Measurements from ENCODE around the gene HPCAL1. TPM values are rescaled to one million over a fixed set of nuclear protein-coding genes. Genes with fewer than 3 reads are reported as not detected.

HPCAL1 gene
- total RNA-seq, 1 donor from 2014 or later = 3.7 TPM

DNA sequence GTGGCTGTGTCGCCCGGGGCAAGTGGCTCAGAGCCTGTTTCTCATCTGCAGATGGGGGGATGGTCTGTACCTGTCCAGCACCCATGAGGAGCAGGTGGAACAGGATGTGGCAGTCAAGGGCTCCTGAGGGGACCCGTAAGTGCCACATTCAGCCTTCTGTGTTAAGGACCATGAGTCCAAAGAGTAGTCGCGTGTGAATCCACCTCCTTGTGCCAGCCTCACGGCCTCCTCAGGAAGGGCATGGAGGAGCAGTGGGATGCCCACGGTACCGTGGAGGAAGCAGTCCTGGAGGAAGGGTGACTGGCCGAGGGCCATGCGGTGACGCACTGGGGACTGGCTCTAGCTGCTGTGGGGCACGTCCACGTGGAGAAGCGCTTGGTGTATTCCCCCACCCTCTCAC, 84.3 kb downstream of the HPCAL1 start:
- no peak for DNase-seq (ENCODE audit: low spot score)
- no peak overlapping the region for H3K27ac ChIP-seq
- H3K9ac ChIP-seq = no peak overlapping the region
- no peaks in the 10 kb centered on the region for H3K9me3 ChIP-seq (ENCODE audit: low read depth)
- no peaks in the 10 kb centered on the region for H4K20me1 ChIP-seq (ENCODE audit: low read depth)
- Mint-ChIP-seq H3K4me1 (peaks cover 37% of the 10 kb centered on the region), H3K4me3 (no peak overlapping the region), H3K36me3 (no peaks in the 10 kb centered on the region), H3K9me3 (no peaks in the 10 kb centered on the region), H3K27ac (no peak overlapping the region), H3K27me3 (ENCODE audit: insufficient read depth, low read depth) (peaks cover 5% of the 10 kb centered on the region)
- no peaks in the 10 kb centered on the region for H3K79me2 ChIP-seq (ENCODE audit: low read depth)
- no peaks in the 10 kb centered on the region for H3F3A ChIP-seq (ENCODE audit: low read depth)
- H3K4me1 ChIP-seq = peaks cover 12% of the 10 kb centered on the region
- H3K27me3 ChIP-seq = no peaks in the 10 kb centered on the region
- H3K4me3 ChIP-seq = no peak overlapping the region
- H3K36me3 ChIP-seq = no peaks in the 10 kb centered on the region
- H2AFZ ChIP-seq (replicated peaks) = no peak overlapping the region
- H3K4me2 ChIP-seq = no peak overlapping the region
- TF ChIP-seq EZH2 (IDR thresholded peaks at IDR 0.05) (no peak), EZH2phosphoT487 (IDR thresholded peaks at IDR 0.05) (no peak)
- TF ChIP-seq, protein P1, sequence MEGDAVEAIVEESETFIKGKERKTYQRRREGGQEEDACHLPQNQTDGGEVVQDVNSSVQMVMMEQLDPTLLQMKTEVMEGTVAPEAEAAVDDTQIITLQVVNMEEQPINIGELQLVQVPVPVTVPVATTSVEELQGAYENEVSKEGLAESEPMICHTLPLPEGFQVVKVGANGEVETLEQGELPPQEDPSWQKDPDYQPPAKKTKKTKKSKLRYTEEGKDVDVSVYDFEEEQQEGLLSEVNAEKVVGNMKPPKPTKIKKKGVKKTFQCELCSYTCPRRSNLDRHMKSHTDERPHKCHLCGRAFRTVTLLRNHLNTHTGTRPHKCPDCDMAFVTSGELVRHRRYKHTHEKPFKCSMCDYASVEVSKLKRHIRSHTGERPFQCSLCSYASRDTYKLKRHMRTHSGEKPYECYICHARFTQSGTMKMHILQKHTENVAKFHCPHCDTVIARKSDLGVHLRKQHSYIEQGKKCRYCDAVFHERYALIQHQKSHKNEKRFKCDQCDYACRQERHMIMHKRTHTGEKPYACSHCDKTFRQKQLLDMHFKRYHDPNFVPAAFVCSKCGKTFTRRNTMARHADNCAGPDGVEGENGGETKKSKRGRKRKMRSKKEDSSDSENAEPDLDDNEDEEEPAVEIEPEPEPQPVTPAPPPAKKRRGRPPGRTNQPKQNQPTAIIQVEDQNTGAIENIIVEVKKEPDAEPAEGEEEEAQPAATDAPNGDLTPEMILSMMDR (IDR thresholded peaks at IDR 0.05) = no peak

DNA sequence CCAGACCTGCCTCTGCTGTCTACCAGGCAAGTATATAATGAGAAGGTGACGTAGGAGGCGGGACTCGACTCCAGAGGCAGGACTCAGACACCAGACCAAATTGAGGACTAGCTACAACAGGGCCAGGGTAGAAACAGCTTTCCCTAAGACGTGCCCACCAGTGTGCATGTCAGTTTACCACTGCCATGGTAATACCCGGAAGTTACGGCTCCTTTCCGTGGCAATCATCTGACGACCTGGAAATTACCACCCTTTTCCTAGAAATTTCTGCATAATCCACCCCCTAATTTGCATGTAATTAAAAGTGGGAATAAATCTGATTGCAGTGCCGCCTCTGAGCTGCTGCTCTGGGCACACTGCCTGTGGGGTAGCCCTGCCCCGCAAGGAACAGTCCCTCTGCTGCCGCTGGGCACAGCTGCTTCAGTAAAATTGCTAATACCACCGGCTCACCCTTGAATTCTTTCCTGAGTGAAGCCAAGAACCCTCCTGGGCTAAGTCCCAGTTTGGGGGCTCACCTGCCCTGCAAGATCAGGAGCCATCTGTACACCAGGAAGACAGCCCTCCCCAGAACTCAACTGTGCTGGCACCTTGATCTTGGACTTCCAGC, 86.4 kb downstream of the HPCAL1 start:
- peaks cover 37% of the 10 kb centered on the region for H3K4me1 Mint-ChIP-seq
- Histone ChIP-seq H3K36me3 (no peaks in the 10 kb centered on the region), H3K4me3 (no peak overlapping the region), H3K79me2 (ENCODE audit: low read depth) (no peaks in the 10 kb centered on the region), H3K9ac (no peak overlapping the region), H2AFZ (replicated peaks) (no peak overlapping the region), H3K4me1 (peaks cover 7% of the 10 kb centered on the region), H3F3A (ENCODE audit: low read depth) (no peaks in the 10 kb centered on the region), H3K27ac (no peak overlapping the region), H3K4me2 (no peak overlapping the region), H4K20me1 (ENCODE audit: low read depth) (no peaks in the 10 kb centered on the region), H3K27me3 (no peaks in the 10 kb centered on the region), H3K9me3 (ENCODE audit: low read depth) (no peaks in the 10 kb centered on the region)
- no peaks in the 10 kb centered on the region for H3K9me3 Mint-ChIP-seq
- H3K27me3 Mint-ChIP-seq (ENCODE audit: insufficient read depth, low read depth) = peaks cover 8% of the 10 kb centered on the region
- TF ChIP-seq, protein P1 (IDR thresholded peaks at IDR 0.05) = no peak
- no peak for TF ChIP-seq EZH2 (IDR thresholded peaks at IDR 0.05)
- no peak for TF ChIP-seq EZH2phosphoT487 (IDR thresholded peaks at IDR 0.05)
- H3K4me3 Mint-ChIP-seq = no peak overlapping the region
- H3K36me3 Mint-ChIP-seq = no peaks in the 10 kb centered on the region
- no peak overlapping the region for H3K27ac Mint-ChIP-seq
- DNase-seq (ENCODE audit: low spot score) = no peak

DNA sequence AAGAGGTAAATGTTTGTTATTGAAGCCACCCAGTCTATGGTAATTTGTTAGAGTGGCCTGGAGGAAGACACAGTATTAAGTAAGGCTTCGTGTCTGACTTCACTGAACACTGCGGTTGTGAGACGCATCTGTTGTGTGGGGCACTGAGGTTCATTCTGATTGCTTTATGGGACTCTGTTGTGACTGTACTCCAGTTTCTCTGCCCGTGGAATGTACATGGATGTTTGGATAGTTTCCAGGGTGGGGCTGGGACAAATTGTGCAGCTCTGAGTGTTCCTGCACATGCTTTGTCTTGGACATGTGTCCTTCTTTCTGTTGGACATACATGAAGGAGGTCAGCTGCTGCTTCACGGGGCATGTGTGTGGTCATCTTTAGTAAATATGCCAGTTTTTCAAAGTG, 86.9 kb downstream of the HPCAL1 start:
- H3K4me1 Mint-ChIP-seq = peaks cover 32% of the 10 kb centered on the region
- Histone ChIP-seq H3K36me3 (no peaks in the 10 kb centered on the region), H3K4me1 (peaks cover 3% of the 10 kb centered on the region)

More for the DNA sequence above, 86.9 kb downstream of the HPCAL1 start:
- no peaks in the 10 kb centered on the region for H3K27me3 ChIP-seq
- H3K27ac Mint-ChIP-seq = no peak overlapping the region
- DNase-seq (ENCODE audit: low spot score) = no peak
- H3K4me3 ChIP-seq = no peak overlapping the region
- H4K20me1 ChIP-seq (ENCODE audit: low read depth) = no peaks in the 10 kb centered on the region
- H3K9ac ChIP-seq = no peak overlapping the region
- peaks cover 10% of the 10 kb centered on the region for H3K27me3 Mint-ChIP-seq (ENCODE audit: insufficient read depth, low read depth)
- H3K27ac ChIP-seq = no peak overlapping the region
- no peak overlapping the region for H3K4me2 ChIP-seq
- H3K79me2 ChIP-seq (ENCODE audit: low read depth) = no peaks in the 10 kb centered on the region
- H3F3A ChIP-seq (ENCODE audit: low read depth) = no peaks in the 10 kb centered on the region
- no peak overlapping the region for H2AFZ ChIP-seq (replicated peaks)
- no peaks in the 10 kb centered on the region for H3K9me3 Mint-ChIP-seq
- no peaks in the 10 kb centered on the region for H3K36me3 Mint-ChIP-seq
- TF ChIP-seq, protein P1 (IDR thresholded peaks at IDR 0.05) = no peak
- no peak for TF ChIP-seq EZH2 (IDR thresholded peaks at IDR 0.05)
- TF ChIP-seq EZH2phosphoT487 (IDR thresholded peaks at IDR 0.05) = no peak
- H3K9me3 ChIP-seq (ENCODE audit: low read depth) = no peaks in the 10 kb centered on the region
- H3K4me3 Mint-ChIP-seq = no peak overlapping the region

All from neural progenitor cell (in vitro differentiated cells).